GM21576 (cell line): ENCODE results near the gene CSMD2.

Experiments used
- ATAC-seq: cut with Tn5 transposase; IDR thresholded peaks from one replicate; pipeline ENCODE4 v1.9.1; 2021; ENCODE audit warnings: mild to moderate bottlenecking, moderate library complexity; ENCODE audit not compliant: unreplicated experiment

The CSMD2 gene

DNA sequence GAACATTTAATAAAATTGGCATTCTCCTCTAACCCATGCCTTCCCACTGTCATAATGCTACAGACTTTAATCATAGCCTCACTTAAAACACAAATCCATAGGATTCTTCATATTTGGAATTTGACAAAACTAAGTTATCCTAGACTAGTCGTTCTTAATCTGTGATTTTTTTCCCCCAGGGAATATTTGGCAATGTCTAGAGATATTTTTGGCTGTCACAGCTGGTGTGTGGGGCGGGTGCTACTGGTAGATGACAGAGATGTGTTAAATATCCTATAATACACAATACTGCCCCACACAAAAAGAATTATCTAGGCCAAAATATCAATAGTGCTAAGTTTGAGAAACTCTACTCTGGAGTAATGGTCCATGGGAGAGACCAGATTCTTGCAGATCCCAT lies 396.9 kb downstream of the CSMD2 start:
- ATAC-seq = no peak

DNA sequence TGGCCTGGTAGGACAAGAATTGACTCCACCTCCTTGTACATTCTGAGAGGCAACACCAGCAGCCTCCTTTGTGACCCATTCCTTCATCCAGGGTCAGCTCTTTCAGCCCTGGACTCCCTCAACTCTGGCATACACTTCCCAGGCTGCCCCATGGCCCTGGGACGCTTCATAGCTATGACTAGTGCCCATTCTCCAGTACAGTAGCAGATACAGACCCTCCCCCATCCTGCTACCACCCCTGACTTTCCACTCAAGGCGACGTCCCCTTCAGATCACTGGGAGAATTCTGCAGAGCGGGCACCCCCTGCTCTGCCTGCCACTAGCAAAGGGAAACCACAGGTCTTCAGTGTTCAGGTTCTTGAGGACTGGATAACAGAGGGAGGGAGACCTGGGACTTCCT lies 400.9 kb downstream of the CSMD2 start:
- ATAC-seq = no peak

DNA sequence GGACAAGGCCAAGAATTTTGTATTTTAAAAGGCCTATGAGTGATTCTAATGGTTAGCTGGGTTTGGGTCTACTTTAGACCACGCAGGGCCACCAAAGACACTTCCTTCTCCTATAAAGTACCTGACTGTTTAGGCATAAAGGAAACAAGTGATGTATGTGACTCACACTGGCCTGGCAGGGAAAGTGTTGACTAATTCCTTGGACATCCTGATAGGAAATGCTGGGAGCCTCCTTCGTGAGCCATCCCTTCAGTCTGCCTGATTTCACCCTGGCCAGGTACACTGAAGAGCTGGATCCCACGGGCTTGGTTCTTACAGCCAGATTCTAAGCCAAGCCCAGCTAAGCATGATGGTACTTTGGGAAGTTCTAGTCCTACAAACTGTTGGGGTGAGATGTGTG lies 401.6 kb downstream of the CSMD2 start:
- no peak for ATAC-seq

DNA sequence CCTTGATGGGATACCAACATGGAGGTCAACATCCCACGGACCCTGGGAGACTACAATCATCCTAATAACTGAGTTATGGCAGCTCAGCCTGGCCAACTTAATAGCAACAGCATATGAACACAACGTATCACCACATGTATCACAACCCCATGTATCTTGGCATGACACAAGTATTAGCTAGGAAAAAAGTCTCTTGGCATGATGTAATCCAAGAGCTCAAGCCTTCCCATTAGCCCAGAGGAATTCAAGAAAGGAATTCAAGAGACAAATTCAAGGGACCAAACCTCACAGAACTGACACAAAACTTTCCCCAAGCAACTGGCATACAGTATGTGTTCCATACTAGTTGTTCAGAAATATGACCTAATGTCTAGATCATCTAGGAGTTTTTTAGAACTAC lies 402.1 kb downstream of the CSMD2 start:
- no peak for ATAC-seq

DNA sequence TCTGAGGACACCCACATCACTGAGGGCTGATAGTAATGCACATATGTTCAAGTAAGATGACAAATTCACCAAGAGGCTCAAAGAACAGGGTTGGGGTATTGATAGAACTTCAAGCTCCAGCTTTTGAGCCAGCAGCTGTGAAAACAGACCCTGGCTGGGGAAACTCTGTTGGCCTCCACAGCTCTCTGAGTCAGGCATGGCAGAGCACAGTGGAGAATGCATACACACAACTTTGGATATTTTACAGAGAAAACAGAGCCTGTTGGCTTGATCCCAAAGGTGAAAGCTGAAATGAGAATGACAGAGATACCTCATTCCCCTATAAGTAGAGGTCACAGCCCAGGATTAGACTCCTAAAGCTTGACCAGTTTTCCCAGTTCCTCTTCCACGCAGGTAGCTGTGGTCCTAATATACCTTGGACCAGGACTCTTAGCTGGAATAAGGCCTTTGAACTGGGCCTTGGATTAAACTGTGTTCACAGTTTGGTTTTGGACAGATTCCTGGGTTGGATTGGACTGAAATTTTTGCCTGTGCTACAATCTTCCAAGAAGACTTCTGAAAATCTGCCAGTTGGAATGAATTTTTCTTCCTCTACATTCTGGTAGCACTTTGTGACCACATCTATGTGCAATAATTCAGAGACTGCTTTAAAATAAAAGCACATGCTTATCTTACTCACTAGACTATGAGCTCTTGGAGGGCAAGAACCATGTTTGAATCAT lies 402.8 kb downstream of the CSMD2 start:
- no peak for ATAC-seq

DNA sequence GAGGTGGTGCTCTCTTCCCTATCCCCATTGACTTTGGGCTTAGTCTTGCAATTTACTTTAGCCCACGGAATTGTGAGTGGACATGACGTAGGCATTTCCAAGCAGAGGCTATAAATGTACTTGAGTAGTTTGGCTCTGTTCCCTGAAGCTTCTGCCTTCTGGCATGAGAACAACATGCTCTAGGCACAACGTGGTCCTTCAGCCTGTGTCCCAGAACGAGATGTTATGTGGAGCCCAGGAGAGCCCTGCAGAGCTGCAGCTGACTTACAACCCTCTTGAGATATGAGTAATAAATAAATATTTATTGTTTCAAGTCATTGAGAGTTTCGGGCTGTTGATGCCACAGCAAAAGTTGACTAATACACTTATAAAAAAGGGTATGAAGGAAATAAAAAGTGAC lies 406.3 kb downstream of the CSMD2 start:
- ATAC-seq = no peak

DNA sequence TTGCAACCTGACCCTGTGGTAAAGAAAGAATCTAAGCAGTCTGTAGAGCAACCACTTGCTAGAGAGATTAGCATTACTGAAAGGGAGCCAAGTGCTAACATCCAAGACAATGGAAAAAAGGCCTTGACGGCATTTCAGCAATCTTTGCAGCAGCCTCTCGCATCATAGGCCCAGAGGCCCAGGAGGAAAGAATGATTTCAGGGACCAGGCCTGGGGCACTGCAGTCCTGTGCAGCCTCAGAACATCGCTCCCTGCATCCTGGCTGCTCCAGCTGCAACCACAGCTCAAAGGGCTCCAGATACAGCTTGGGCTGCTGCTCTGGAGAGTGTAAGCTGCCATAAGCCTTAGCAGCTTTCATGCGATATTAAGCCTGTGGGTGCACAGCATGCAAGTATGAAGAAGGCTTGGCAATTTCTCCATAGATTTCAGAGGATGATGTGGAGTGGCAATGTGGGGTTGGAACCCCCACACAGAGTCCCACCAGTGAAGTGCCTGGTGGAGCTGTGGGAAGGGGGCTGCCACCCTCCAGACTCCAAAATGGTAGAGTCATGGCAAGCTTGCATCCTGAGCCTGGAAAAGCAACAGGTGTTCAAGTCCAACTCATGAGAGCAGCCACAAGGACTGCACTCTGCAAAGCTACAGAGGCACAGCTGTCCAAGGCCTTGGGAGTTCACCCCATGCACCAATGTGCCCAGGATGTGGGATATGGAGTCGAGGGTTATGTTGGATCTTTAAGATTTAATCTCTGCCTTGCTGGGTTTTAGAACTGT lies 411.8 kb downstream of the CSMD2 start:
- no peak for ATAC-seq

DNA sequence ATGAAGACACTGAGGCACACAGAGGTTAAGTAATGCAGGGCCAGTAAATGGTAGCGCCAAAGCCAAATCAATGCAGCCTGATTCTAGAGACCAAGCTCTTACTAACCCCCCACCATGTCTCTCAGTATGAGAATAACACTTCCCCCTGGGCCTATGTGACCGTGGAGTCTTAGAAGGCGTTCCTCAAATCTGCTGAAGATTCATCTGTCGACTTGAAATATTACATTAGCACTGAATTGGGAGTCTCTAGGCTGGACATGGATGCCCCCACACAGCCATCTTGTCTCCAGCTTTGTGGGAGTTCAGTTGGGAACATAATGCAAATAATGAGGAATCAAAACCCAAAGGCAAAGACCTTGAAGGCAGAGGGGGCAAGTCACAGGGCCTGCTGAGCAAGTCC lies 419.1 kb downstream of the CSMD2 start:
- no peak for ATAC-seq

DNA sequence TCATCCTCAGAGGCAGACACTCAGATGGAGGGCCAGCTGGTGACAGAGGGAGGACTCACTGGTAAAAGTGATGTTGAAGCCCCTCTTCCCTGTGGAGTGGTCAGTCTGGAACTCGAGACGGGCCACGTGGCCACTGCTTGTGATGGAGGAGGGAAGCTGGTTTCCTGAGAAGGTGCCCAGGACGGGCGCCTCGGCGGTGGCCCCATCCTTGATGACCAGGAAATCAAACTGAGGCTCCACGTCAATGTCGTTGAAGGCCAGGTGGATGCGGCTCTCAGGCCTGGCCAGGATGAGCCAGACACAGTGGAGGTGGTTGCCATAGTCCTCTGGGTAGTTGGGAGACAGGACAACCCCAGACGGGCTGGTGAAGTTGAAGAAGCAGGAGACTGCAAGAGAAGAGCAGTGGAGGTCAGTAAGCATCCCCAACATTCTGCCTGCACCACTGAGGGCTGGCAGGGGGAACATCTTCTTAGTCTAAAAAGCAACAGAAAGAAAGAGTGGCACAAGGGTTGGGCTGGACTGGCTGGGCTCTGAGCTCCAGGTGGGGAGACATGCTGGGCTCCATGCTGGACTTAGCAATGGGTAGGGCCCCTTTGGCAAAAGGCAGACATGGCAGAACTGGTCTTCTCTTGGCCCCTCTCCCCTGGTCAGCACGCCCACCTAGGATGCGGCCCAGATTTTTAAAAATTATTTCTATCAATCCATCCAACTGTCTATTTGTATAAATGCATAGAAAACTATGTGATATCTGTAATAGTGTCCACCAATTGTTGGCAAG lies 421.6 kb downstream of the CSMD2 start:
- ATAC-seq = no peak

DNA sequence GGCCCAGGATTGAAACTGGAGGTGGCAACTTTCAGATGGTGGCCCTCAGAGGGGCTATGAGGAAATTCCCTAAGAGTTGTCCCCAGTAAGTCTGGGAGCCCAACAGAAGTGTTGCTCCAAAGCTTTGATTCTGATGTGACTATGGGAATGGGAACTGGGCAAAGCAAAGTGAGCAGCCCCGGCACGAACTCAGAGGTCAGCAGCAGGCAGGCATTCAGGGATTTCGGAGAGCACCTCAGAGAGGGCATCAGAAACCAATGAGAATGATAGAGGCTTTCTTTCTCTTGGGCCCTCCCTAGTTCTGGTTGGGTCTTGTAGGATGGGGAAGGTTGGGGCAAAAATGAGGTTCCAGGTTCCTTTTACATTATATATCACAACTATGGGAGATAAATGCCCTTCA lies 422.4 kb downstream of the CSMD2 start:
- ATAC-seq = no peak

DNA sequence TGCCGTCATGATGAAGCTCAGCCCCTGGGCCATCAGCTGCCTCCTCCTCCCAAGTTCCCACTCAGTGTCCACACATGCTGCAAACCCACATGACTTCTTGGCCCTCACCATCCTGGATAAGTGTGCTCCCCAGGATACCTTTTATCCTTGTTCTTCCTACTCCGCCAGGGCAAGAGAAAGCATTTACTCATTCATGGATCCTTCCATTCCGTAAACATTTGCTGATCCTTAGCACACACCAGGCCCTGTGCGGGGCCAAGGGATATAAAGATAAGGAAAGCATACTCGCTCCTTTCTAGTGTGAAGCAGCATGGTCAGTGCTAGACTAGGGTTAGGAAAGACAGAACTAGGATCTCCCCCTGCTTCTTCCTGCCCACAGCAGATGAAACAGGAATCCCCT lies 423.3 kb downstream of the CSMD2 start:
- ATAC-seq = no peak

DNA sequence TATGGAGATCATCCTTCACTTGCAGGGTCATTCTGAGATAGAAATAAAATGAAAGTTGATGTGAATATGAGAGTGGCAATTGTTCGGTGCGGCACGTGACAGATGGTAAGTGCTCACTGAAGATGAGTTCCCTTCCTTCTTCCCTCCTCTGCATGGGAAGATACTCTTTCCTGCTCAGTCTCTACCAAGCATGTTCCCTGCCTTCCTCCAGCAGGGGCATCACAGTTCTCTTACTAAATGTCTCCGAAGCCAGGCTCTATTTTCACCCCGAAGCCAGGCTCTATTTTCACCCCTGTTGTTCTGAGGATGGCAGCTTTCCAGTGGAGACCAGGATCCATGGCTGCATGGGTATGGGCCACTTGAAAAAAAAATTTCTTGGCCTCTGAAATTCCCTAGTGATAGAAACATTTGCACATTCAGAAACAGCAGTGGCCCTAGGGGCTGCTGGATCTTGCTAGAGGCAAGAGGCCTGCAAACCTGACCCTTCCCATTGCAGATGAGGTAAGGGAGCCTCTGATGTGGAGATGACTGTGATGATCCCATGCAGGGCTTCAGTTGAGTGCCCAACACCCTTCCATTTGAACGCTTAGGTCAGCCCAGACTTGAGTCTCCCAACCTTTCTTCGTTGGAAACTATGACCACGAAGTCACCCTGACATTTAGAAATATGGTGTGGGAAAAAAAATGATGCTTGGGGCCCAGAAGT lies 424.8 kb downstream of the CSMD2 start:
- no peak for ATAC-seq

DNA sequence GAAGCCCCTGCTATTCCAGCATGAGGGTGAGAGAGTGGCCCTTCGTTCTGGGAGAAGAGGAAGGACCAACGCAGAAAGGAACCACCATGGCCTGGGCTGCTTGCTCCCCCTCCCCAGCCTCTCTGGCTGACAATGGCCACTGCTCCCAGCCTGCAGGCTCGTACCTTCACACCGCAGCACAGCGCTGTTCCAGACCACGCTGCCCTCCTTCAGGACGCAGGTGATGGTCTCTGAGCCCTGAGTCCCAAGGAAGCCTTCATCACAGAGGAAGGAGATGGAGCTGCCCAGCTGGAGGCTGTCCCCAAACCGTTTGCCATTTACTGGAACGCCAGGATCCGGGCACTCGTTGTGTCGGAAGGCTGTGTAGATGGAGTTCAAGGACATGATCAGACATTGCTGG lies 426.1 kb downstream of the CSMD2 start:
- ATAC-seq = no peak

DNA sequence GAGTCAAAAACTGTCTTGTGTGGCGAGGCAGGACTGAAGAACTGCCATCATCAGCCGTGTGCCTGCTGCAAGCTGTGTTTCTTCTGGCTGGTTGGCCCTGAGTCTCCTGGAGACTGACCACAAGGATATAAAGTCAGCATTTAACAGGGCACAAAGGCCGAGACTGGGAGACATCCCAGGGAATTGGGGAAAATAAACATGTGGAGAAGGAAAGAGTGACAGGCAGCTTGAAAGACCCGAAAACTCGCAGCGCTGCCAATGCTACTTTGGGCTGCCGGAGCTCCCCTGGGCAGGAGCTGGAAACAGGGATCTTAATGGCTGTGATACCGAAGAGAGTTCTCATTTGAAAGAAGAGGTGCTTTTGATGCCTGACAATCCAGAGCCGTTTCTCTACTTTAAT lies 426.5 kb downstream of the CSMD2 start:
- ATAC-seq = no peak

DNA sequence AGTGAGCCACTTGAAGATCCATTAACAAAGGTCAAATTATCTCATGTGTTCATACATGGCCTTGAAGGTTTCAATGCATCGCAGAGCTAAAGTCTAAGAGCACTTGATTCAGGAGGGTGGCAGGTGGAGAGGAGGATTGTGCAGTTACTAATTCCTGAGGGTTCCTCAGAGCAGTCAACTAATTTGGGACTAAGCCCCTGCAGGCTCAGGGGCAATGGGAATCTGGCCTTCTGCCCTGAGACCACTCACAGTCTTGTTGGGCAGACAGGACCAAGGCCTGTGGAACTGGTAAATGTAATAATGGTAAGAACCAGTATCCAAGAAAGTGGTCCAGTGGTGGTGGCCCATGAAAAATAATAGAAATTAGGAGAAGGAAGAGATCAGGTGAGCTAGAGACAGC lies 428.5 kb downstream of the CSMD2 start:
- ATAC-seq = no peak

DNA sequence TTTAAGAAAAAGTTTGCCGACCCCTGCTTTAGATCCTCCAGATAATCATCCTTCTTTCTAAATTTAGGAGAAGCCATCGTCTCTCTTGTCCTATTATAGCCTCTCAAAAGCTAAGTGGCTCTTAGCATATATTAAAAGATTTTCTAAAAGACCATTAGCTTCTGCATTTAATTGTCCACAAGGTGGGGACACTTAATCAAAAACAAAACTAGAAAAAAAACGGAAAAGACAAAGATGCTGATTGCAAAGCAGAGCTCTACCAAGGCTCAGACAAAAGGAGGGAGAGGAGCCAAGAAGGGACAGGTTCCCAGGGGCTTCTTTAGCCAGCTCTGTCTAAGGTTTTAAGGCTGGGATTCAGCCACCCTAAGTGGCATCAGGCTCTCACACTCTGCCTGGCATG lies 429.4 kb downstream of the CSMD2 start:
- ATAC-seq = no peak

DNA sequence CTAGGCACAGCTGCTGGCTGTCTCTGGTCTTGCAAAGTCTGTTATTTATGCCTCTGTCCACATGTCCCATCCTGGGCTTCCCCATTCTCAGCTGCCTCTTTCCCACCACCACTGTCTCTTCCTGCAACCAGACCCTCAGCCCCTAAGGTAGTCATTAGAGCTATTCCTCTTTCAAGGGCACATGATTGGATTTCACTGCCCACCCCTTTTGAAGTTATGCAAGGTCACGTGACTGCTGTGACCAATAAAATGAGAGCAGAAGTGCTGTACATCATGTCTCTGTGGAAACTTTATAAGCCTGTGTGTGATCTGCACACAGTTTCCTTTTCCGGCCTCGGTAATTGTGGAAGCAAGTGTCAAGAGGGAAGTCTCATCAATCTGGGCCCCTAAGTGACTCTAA lies 437.7 kb downstream of the CSMD2 start:
- no peak for ATAC-seq

DNA sequence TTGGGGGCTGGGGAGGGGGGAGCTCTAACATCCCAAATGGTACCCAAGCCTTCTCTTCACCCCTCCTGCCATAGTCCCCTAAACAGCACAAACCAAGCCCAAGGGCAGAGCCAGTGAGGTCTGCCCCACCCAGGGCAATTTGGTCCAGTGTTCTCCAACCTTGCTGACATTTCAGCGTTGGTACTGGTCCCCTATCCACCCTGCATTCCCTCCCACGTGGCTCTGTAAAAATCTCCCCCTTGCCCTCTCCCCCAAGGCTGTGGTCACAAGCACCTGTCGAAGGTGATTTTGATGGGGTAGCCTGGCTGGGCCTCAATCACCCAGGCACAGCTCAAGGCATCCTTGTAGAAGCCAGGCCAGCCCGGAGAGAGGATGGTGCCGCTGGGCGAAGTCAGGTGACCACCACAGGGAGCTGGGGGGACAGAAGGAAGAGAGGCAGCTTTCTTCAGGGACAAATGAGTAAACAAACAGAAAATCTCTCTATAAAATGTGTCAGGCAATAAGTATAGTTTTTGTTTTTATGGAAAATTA lies 438.7 kb downstream of the CSMD2 start:
- ATAC-seq = no peak

DNA sequence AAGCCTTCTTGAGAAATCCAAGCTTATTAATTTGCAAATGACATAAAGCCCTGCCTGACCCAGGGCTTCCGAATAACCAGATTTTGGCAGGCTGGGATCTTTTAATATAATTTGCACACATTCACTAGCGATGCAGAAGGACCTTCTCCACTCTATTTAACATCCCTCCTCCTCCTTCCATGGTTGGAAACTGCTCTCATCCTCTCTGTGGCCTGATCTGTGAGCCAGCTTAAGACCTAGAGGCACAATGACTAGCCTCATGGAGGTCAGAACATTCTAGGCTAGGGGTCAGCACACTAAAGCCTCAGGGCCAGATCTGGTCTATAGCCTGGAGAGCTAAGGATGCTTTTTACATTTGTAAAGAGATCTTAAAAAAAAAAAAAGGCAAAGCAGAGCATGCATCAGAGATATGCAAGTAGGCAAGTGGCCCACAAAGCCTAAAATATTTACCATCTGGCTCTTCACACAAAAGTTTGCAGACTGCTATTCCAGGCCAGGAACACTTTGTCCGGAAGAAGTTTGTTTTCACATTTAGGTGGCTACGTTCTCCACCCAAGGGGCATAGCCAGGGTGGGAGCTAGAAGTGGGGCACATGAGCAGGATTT lies 439.4 kb downstream of the CSMD2 start:
- ATAC-seq = no peak

DNA sequence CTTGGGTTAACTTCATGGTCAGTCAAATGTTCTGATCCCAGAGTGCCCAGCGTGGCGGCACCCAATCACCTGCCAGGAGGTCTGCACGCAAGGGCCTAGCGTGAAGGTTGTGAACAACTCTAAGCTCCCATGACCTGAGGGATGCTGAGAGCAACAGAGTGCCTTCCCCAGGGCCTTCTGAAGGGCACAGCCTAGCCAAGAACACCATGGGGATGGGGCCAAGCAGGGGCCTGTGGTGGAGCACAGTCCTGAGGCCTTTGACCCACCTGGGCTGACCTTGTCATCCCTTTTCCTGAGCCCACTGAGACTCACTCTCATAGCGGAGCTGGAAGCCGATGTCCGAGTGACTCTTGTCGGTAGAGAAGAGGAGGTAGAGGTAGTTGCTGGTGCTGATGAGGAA lies 440.0 kb downstream of the CSMD2 start:
- ATAC-seq = no peak

DNA sequence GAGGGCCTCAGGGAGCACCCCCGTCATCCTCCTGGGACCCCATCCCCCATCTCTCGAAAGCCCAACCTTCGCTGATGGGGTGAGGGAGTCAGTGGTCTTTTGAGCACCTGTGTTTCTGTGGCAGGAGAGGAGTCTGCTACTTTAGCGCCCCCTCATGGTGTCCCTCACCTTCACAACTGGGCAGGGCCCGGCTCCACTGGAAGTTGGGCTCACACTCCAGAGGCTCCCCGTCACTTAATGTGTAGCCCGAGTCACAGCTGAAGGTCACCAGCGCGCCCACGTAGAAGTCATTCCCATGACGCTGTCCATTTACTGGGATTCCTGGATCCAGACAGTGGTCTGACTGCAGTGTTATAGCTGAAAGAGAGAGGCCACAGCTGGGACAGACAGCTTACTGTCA lies 440.7 kb downstream of the CSMD2 start:
- no peak for ATAC-seq
